Esophagus muscularis mucosa (tissue), 3 donors: ENCODE data around the gene XRCC3.

Experiments
- POLR2A ChIP-seq: fragments of 450-650 bp; IDR thresholded peaks from one replicate; pipeline ENCODE4 v1.6.1; 2017; ENCODE audit warnings: antibody characterized with exemption, moderate library complexity, mild to moderate bottlenecking, low read depth
- POLR2AphosphoS5 ChIP-seq, 2 donors: sonication (generic); formaldehyde crosslinking; IDR thresholded peaks; one replicate each; pipeline ENCODE4 v1.6.1; 2017; ENCODE audit warnings: antibody characterized with exemption in 2 of 2
- TF ChIP-seq, protein P1 (sequence below), 3 experiments: fragments of 200-600 bp in 2 of 3; fragments of 450-650 bp in 1 of 3; sonication (generic) in 2 of 3; IDR thresholded peaks; one replicate each; pipeline ENCODE4 v1.5.1; 2017 to 2019; ENCODE audit warnings: antibody characterized with exemption in 3 of 3, mild to moderate bottlenecking in 2 of 3, moderate library complexity in 1 of 3

DNA sequence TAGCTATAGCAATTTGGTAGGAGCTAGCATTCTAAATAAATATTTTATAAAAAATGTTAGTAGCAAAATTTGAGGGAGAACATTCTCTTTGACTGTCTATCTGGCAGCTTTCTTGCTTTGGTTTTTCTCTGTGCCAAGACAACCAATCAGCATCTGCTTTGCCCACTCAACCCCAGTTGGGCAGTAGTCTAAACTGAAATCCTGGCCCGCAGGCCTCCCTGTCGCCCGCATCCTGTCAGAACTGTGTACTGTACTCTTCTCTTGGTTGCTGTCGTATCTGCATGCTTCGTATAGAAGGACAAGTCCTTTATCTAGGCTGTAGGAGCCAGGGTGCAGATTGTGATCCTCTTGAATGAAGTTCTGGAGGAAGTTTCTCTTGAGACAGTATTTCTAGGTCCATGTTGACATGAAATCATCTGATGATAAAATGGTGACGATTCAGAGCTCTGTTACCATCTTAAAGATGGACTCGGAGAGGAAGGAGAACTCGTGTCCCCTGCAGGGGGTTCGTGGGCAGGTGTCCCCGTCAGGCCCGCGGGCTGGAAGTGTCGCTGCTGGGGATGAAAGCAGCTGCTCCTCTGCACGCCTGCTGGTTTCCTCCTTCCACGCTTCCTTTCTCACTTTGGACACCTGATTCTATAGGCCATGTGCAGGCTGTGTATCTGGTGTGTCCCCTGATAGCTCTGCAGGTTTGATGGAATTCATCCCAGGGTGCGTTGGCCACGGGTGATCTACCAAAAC is 34.6 kb downstream of the XRCC3 start:
- TF ChIP-seq, protein P1, sequence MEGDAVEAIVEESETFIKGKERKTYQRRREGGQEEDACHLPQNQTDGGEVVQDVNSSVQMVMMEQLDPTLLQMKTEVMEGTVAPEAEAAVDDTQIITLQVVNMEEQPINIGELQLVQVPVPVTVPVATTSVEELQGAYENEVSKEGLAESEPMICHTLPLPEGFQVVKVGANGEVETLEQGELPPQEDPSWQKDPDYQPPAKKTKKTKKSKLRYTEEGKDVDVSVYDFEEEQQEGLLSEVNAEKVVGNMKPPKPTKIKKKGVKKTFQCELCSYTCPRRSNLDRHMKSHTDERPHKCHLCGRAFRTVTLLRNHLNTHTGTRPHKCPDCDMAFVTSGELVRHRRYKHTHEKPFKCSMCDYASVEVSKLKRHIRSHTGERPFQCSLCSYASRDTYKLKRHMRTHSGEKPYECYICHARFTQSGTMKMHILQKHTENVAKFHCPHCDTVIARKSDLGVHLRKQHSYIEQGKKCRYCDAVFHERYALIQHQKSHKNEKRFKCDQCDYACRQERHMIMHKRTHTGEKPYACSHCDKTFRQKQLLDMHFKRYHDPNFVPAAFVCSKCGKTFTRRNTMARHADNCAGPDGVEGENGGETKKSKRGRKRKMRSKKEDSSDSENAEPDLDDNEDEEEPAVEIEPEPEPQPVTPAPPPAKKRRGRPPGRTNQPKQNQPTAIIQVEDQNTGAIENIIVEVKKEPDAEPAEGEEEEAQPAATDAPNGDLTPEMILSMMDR (IDR thresholded peaks at IDR 0.05): no peak
- TF ChIP-seq POLR2A (no peak), POLR2AphosphoS5 (IDR thresholded peaks at IDR 0.05) (no peak)
